Activated naive CD8-positive, alpha-beta T cell treated with anti-CD3 and anti-CD28 coated beads, Interleukin-2, amount 50 U/mL, for 24 hours (primary cell): ENCODE results near the gene RSPH6A.

ENCODE experiments used
- ATAC-seq: fragments of 150-1000 bp; cut with Tn5 transposase; one replicate; pipeline ENCODE4 v1.10.0; 2021
- DNase-seq: peaks from one replicate; pipeline ENCODE4 v3.0.0; 2021
- H3K27ac Mint-ChIP-seq: one replicate; pipeline ENCODE4 v1.8.0; 2021; ENCODE audit warnings: mild to moderate bottlenecking, mixed read lengths
- H3K27me3 Mint-ChIP-seq: one replicate; pipeline ENCODE4 v1.8.0; 2021; ENCODE audit warnings: mixed read lengths
- H3K36me3 Mint-ChIP-seq: one replicate; pipeline ENCODE4 v1.8.0; 2021; ENCODE audit warnings: low read depth, mixed read lengths
- H3K4me1 Mint-ChIP-seq: one replicate; pipeline ENCODE4 v1.8.0; 2021; ENCODE audit warnings: mixed read lengths
- H3K4me3 Mint-ChIP-seq: one replicate; pipeline ENCODE4 v1.8.0; 2021; ENCODE audit warnings: mild to moderate bottlenecking, moderate library complexity, mixed read lengths
- H3K9me3 Mint-ChIP-seq: one replicate; pipeline ENCODE4 v1.8.0; 2021; ENCODE audit warnings: mixed read lengths

The RSPH6A gene

DNA sequence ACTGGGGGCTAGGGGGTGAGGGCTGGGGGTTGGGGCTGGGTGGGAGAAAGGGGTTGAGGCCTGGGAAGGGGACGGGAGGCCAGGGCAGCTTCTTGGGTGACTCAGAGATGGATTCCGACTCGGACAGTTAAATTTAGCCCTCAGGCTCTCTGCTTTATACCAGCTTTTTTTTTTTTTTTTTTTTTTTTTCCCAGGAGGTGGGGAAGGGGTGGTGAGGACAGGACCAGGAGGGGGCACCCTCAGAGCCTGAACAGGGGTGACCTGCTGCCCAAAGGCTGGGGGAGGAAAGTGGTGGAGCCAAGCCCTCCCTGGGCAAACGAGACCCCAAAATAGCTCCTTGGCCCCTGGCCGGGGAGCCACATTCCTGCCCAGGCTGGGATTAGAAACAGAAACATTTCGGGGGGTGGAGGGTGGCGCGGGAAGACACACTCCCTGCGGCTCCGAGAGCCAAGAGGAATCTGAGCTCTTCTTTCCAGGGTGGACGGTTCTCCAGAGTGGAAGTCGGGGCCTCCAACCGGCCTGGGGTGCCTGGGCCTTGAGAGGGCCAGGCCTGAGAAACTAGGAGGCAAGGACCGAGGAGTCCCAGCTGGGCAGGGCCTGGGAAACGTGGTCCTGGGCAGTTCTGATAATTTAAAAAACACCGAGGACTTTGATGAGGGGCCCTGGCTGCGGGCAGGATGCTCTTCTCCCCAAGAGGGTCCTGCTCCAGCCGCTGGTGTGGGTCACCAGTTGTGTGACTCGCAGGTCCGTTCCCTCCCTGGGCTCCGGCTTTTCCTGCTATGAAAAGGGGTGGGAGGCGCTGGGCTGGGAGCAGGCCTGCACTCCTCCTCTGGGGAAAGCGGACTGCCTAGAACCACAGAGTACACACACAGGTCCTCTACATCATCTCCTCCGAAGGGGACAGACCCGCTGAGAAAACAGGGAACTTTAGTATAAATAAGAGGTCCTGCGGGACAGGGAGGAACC lies 32.0 kb downstream of the RSPH6A start:
- Mint-ChIP-seq H3K27me3 (peaks cover 22% of the 10 kb centered on the region), H3K9me3 (no peaks in the 10 kb centered on the region), H3K4me3 (no peak overlapping the region), H3K4me1 (peaks cover 13% of the 10 kb centered on the region), H3K36me3 (peaks cover 22% of the 10 kb centered on the region), H3K27ac (no peak overlapping the region)
- DNase-seq (no peak), ATAC-seq (no peak)

GRCh38 chr19:45782162-45782691 lies 32.9 kb downstream of the RSPH6A start, which contains the start of gene DMPK:
DMPK (minus strand) TSS chr19:45782490; CDS start chr19:45782352, 138 bp downstream.
- no peak within 1 kb of the TSS for H3K27ac Mint-ChIP-seq
- H3K27me3 Mint-ChIP-seq = peaks cover 22% of the 10 kb centered on the region
- H3K4me1 Mint-ChIP-seq = peaks cover 13% of the 10 kb centered on the region

DNA sequence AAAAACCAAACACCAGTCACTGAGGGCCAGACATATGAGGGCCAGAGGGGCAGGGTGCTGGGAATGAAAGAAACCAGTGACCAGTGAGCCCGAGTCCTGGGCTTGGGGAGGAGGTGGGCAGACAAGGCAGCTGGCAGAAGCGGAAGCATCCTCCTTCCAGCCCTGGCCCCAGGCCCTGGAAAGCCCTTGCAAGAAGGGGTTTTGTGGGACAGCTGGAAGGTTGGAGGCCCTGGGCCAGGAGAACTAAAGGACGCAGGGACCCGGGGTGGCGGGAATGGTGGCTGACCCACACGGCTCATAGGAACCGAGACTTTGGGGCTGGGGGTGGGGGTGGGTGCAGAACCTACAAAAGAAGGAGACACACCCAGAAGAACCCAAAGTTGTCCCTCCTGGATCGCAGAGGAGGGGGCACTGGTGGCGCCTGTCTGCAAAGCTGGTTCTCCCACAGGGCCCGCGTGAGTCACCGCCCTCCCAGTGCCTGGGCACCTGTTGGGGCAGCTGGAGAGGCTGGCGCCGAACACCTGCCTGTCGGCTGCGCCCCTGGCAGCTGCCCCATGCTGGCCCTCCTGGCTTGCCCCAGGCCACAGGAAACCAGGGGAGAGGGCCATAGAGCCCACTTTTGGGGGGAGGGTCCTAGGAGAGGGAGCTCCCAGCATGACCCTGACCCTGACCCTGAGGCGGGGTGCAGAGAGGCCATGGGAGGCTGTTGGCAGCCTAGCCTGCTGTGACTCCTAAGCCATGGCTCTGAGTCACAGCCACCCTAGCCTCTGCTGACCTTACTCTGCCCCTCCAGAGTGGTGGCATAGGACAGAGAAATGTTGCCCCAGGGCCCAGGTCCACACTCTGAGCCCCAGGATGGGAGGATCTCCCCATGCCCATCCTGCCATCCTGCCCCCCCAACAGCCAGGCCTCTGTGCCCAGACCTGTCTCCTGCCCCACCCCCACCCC lies 33.6 kb downstream of the RSPH6A start:
- ATAC-seq (no peak), DNase-seq (no peak)
- peaks cover 13% of the 10 kb centered on the region for H3K4me1 Mint-ChIP-seq
- peaks cover 22% of the 10 kb centered on the region for H3K36me3 Mint-ChIP-seq
- no peaks in the 10 kb centered on the region for H3K9me3 Mint-ChIP-seq
- no peak overlapping the region for H3K27ac Mint-ChIP-seq
- H3K4me3 Mint-ChIP-seq = no peak overlapping the region
- peaks cover 22% of the 10 kb centered on the region for H3K27me3 Mint-ChIP-seq

More at GRCh38 chr19:45782162-45782691, 32.9 kb downstream of the RSPH6A start, which contains the start of gene DMPK:
- H3K36me3 Mint-ChIP-seq = peaks cover 23% of the 10 kb centered on the region
- no peak within 1 kb of the TSS for H3K4me3 Mint-ChIP-seq
- no peaks in the 10 kb centered on the region for H3K9me3 Mint-ChIP-seq
- no peak for ATAC-seq
- no peak for DNase-seq

DNA sequence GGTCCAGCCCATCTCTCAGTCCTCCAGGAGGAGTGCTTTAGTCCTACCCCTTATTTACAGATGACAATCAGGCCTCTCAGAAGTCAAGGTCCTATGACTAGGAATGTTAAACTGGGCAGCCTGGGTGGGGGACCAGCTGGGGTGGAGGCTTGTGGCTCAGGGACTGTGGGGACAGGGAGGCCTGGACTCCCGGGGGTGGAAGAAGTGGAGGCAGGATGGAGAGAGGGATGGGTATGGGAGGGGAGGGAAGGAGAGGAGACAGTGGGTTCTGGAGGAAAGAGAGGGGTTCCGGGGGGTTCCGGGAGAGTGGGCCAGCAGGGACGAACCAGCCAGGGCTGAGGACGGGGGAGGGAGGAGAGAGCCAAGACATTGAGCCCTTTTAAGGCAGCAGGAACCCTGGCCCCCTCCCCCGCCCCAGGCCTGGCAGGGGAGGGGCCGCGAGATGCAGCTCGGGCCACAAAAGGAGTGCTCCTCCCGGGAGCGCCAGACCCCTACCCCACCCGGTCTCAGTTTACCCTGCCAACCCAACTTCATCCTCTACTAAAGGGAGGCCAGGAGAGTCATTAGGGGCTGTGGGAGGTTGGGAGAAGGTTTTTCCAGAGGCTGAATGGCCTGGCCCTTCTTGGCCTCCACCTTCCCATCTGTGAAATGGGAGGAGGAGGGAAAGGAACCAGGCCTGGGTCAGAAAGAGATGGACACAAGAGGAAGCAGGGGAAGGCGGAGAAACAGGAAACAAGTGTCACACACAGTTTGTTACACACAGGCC lies 34.5 kb downstream of the RSPH6A start:
- Mint-ChIP-seq H3K4me3 (no peak overlapping the region), H3K27ac (no peak overlapping the region), H3K9me3 (no peaks in the 10 kb centered on the region), H3K36me3 (peaks cover 18% of the 10 kb centered on the region), H3K27me3 (peaks cover 22% of the 10 kb centered on the region), H3K4me1 (peaks cover 13% of the 10 kb centered on the region)
- DNase-seq = no peak
- no peak for ATAC-seq

DNA sequence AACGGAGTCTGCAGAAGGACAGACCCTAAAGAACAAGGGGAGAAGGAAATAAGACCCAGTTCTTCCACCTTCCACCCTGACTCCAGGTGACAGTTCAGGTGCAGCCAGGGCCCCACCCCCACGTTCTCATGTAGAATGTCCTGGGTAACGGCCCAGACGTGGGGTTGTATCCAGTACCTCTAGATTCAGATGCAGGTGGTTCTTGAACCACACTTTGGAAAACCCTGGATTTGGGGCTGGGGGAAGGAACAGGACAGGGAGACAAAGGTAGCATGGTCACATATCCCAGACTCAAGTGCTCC lies 35.0 kb downstream of the RSPH6A start:
- H3K27ac Mint-ChIP-seq = no peak overlapping the region

GRCh38 chr19:45779231-45780145 lies 35.6 kb downstream of the RSPH6A start:
- H3K27me3 Mint-ChIP-seq = peaks cover 22% of the 10 kb centered on the region
- DNase-seq = peak; percentile 92
- H3K9me3 Mint-ChIP-seq = no peaks in the 10 kb centered on the region
- peaks cover 13% of the 10 kb centered on the region for H3K4me1 Mint-ChIP-seq
- H3K4me3 Mint-ChIP-seq = peak overlapping the region; percentile 66
- no peak overlapping the region for H3K27ac Mint-ChIP-seq
- peak; percentile 84 for ATAC-seq
- H3K36me3 Mint-ChIP-seq = peaks cover 18% of the 10 kb centered on the region

More for the DNA sequence above, 35.0 kb downstream of the RSPH6A start:
- no peaks in the 10 kb centered on the region for H3K9me3 Mint-ChIP-seq
- no peak overlapping the region for H3K4me3 Mint-ChIP-seq
- H3K27me3 Mint-ChIP-seq = peaks cover 22% of the 10 kb centered on the region
- no peak for DNase-seq
- H3K36me3 Mint-ChIP-seq = peaks cover 18% of the 10 kb centered on the region
- H3K4me1 Mint-ChIP-seq = peaks cover 13% of the 10 kb centered on the region
- ATAC-seq = no peak

- Mint-ChIP-seq H3K27ac (no peak overlapping the region), H3K4me3 (peak overlapping the region; percentile 66), H3K27me3 (peaks cover 22% of the 10 kb centered on the region), H3K36me3 (peaks cover 18% of the 10 kb centered on the region), H3K9me3 (no peaks in the 10 kb centered on the region), H3K4me1 (peaks cover 13% of the 10 kb centered on the region)
- DNase-seq (no peak), ATAC-seq (no peak)
These were observed 37.0 kb downstream of the RSPH6A start for GRCh38 chr19:45778010-45778661.

DNA sequence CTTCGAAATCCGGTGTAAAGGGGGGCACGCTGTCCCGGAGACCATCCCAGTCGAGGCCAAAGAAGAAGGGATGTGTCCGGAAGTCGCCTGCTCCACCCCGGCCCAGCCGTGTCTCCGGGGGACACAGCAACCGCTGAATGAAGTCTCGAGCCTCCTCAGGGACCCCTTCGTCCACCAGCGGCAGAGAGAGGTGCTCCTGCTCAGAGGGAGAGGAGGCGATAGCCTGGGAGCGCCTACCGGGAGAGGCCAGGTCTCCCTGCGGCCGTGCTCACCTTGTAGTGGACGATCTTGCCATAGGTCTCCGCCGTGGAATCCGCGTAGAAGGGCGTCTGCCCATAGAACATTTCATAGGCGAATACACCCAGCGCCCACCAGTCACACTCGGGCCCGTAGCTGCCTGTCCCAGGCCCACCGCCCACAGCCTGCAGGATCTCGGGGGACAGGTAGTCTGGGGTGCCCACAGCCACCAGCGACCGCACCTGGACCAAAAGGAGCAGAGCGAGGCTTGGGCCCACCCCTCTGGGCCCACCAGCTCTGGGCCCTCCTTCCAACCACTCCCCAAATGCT lies 37.6 kb downstream of the RSPH6A start:
- H3K27ac Mint-ChIP-seq = no peak overlapping the region
- no peak overlapping the region for H3K4me3 Mint-ChIP-seq
- no peaks in the 10 kb centered on the region for H3K9me3 Mint-ChIP-seq
- peaks cover 18% of the 10 kb centered on the region for H3K36me3 Mint-ChIP-seq
- ATAC-seq (no peak), DNase-seq (no peak)
- peaks cover 13% of the 10 kb centered on the region for H3K4me1 Mint-ChIP-seq
- H3K27me3 Mint-ChIP-seq = peaks cover 22% of the 10 kb centered on the region

DNA sequence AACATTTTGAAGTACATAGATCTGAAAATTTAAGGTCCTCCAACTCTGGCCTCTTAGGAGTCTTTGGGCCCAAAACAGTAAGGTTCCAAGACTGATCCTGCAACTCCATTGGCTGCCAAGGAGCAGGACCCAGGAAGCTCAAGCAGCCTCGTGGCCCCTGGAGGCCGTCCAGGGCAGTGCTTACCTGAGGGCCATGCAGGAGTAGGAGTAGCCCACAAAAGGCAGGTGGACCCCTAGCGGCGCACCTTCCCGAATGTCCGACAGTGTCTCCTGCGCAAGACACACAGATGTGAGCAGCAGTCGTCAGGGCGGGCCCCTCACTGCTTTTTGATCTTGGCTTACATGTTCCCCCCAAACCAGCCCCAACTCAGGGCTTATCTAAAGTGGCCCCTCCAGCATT lies 40.3 kb downstream of the RSPH6A start:
- Mint-ChIP-seq H3K27ac (no peak overlapping the region), H3K36me3 (peaks cover 18% of the 10 kb centered on the region), H3K27me3 (peaks cover 23% of the 10 kb centered on the region), H3K4me3 (no peak overlapping the region), H3K9me3 (no peaks in the 10 kb centered on the region), H3K4me1 (peaks cover 21% of the 10 kb centered on the region)
- no peak for DNase-seq
- no peak for ATAC-seq

- Mint-ChIP-seq H3K27me3 (peaks cover 11% of the 10 kb centered on the region), H3K4me3 (no peak overlapping the region), H3K36me3 (peaks cover 15% of the 10 kb centered on the region), H3K4me1 (peaks cover 15% of the 10 kb centered on the region), H3K9me3 (no peaks in the 10 kb centered on the region), H3K27ac (no peak overlapping the region)
- ATAC-seq = no peak
- DNase-seq = no peak
These were observed 41.7 kb downstream of the RSPH6A start for GRCh38 chr19:45773384-45773783.

- DNase-seq (no peak), ATAC-seq (no peak)
- peaks cover 10% of the 10 kb centered on the region for H3K27me3 Mint-ChIP-seq
- peaks cover 14% of the 10 kb centered on the region for H3K4me1 Mint-ChIP-seq
- no peak overlapping the region for H3K4me3 Mint-ChIP-seq
- no peak overlapping the region for H3K27ac Mint-ChIP-seq
- H3K9me3 Mint-ChIP-seq = no peaks in the 10 kb centered on the region
- H3K36me3 Mint-ChIP-seq = peaks cover 12% of the 10 kb centered on the region
These were observed 42.2 kb downstream of the RSPH6A start for GRCh38 chr19:45772912-45773311.

DNA sequence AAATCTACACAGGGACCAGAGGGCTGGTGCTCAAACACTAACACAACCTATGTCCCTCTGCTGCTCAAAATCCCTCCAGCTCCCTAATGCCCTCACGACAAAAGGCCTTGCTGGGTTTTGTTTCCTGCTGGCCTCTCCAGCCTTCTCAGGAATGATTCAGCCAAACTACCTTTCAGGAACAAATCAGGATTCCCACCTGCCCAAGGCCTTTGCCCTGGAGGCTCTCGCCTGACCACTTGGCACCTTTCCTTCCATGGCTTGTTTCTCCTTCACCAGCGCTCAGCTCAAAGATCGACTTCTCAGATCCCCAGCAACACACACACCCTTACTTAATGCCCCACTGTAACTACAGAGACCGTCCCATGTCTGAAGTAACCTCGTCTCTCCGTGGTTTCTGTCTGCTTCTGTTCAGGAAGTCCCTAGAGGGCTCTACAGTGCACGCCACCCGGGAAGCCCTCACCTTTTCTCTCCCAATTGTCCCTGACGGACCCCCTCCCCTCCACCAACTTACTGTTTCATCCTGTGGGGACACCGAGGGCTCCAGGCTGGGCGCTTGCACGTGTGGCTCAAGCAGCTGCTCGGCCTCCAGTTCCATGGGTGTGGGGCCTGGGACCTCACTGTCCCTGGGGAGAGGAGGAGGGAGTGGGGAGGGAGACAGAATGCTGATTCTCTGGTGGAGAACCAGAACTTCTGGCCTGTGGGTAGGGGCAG lies 42.8 kb downstream of the RSPH6A start:
- DNase-seq = no peak
- peaks cover 14% of the 10 kb centered on the region for H3K4me1 Mint-ChIP-seq
- H3K27me3 Mint-ChIP-seq = peaks cover 10% of the 10 kb centered on the region
- no peak for ATAC-seq
- no peak overlapping the region for H3K4me3 Mint-ChIP-seq
- no peaks in the 10 kb centered on the region for H3K9me3 Mint-ChIP-seq
- no peak overlapping the region for H3K27ac Mint-ChIP-seq
- H3K36me3 Mint-ChIP-seq = peaks cover 7% of the 10 kb centered on the region
